ENCODE data around the gene STXBP2. TPM values are rescaled to one million over a fixed set of nuclear protein-coding genes. Genes with fewer than 3 reads are reported as not detected.

The STXBP2 gene
- total and polyA plus RNA-seq, 5 donors from 2014 or later = 57.5 to 253 (median 95.7) TPM

DNA sequence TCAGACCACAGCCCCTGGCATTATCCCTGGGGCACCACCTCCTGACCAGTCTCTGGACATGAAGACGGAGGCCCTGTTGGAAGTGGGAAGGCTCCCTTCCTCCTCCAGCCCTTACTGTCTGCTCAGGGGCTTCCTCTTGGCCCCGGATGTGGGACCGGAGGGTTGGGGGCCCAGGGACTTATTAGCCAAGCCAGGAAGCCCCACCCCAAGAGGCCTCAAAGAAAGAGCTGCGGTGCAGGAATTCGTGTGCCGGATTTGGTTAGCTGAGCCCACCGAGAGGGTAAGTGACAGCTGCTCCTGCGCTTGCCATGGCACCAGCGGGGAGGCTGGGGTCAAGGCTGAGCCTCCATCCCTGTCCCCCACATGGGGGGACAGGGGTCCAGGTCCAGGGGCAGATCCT is 31.9 kb downstream of the STXBP2 start, which contains the start of gene RETN:
TSS of gene RETN (plus strand) at position 208 of the 400 bp plus-strand sequence. CDS start 278 bp downstream, outside the sequence.
- Mint-ChIP-seq H3K4me3 (peak within 1 kb of the TSS in 1 of 4 donors; percentile 15), H3K36me3 (no peaks in the 10 kb centered on the region), H3K4me1 (peaks cover 0 to 7% (median 4%) of the 10 kb centered on the region in 4 donors), H3K9me3 (no peaks in the 10 kb centered on the region), H3K27ac (no peak within 1 kb of the TSS), H3K27me3 (peaks cover 48% of the 10 kb centered on the region)
- no peak within 1 kb of the TSS for H3K4me3 ChIP-seq (ENCODE audit: low read depth, low read length)
- H3K4me1 ChIP-seq (ENCODE audit: control insufficient read depth, insufficient read depth, low read length, poor library complexity, severe bottlenecking) = peaks cover 3% of the 10 kb centered on the region
- H3K27ac ChIP-seq (ENCODE audit: insufficient read depth, low read length, poor library complexity, severe bottlenecking) = no peak within 1 kb of the TSS
- no peak for ATAC-seq (ENCODE audit: low read depth in 2 of 2)
- no peaks in the 10 kb centered on the region for H3K27me3 ChIP-seq (ENCODE audit: control insufficient read depth, insufficient read depth, low read length)
- H3K9me3 ChIP-seq (ENCODE audit: control insufficient read depth in 2 of 2, low read length in 2 of 2) = no peaks in the 10 kb centered on the region
- DNase-seq = no peak
- no peaks in the 10 kb centered on the region for H3K36me3 ChIP-seq (ENCODE audit: control insufficient read depth, insufficient read depth, low read length)

DNA sequence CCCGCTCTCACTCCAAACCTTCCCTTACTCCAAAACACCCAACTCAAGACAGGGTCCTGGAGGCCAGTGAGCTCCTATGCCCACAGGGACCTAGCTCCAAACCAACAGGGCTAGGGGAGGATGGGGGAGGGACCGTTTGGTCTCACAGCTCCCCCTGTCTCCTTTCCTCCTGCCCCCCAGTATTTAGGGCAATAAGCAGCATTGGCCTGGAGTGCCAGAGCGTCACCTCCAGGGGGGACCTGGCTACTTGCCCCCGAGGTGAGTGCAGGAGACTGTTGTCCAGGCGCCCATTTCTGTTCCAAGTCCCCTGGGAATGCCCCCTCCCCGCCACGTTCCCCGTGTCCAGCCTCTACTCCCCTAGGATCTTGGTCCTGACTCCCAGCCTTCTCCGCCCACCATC is 32.7 kb downstream of the STXBP2 start:
- Mint-ChIP-seq H3K4me1 (peaks cover 2 to 11% (median 5%) of the 10 kb centered on the region in 4 donors), H3K36me3 (no peaks in the 10 kb centered on the region), H3K9me3 (no peaks in the 10 kb centered on the region), H3K4me3 (peak overlapping the region in 1 of 4 donors; percentile 15), H3K27me3 (peaks cover 54% of the 10 kb centered on the region), H3K27ac (no peak overlapping the region)
- peaks cover 3% of the 10 kb centered on the region for H3K4me1 ChIP-seq (ENCODE audit: control insufficient read depth, insufficient read depth, low read length, poor library complexity, severe bottlenecking)
- no peak overlapping the region for H3K4me3 ChIP-seq (ENCODE audit: low read depth, low read length)
- no peaks in the 10 kb centered on the region for H3K27me3 ChIP-seq (ENCODE audit: control insufficient read depth, insufficient read depth, low read length)
- ATAC-seq (ENCODE audit: low read depth in 2 of 2) = no peak
- no peaks in the 10 kb centered on the region for H3K9me3 ChIP-seq (ENCODE audit: control insufficient read depth in 2 of 2, low read length in 2 of 2)
- H3K36me3 ChIP-seq (ENCODE audit: control insufficient read depth, insufficient read depth, low read length) = no peaks in the 10 kb centered on the region
- no peak overlapping the region for H3K27ac ChIP-seq (ENCODE audit: insufficient read depth, low read length, poor library complexity, severe bottlenecking)
- DNase-seq = no peak

DNA sequence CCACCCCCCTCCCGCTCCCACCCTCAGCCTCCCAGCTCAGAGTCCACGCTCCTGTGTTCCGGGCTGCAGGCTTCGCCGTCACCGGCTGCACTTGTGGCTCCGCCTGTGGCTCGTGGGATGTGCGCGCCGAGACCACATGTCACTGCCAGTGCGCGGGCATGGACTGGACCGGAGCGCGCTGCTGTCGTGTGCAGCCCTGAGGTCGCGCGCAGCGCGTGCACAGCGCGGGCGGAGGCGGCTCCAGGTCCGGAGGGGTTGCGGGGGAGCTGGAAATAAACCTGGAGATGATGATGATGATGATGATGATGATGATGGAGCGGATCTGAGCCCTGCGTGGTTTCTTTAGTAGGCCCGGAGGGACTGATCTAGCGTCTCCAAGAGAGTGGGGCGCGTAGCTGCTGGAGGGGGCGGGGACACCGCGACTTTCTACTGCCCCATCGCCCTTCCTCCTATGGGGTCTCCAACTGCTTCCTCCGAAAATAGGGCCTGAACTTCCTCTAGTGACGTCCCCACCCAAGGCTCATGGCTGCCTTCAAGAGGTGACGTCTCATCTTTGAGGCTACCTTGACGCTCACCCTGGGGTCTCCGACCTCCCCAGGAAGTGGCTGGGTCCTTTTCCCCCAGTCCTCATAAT is 33.4 kb downstream of the STXBP2 start:
- H3K4me3 ChIP-seq (ENCODE audit: low read depth, low read length) = no peak overlapping the region
- Mint-ChIP-seq H3K4me3 (peak overlapping the region in 2 of 4 donors; percentile 50 to 62), H3K9me3 (no peaks in the 10 kb centered on the region), H3K27ac (no peak overlapping the region), H3K27me3 (peaks cover 49% of the 10 kb centered on the region), H3K4me1 (peaks cover 2 to 11% (median 6%) of the 10 kb centered on the region in 4 donors), H3K36me3 (no peaks in the 10 kb centered on the region)
- DNase-seq (peak in 1 of 3 donors; percentile 39), ATAC-seq (ENCODE audit: low read depth in 2 of 2) (peak in 1 of 2 donors; percentile 28)
- no peaks in the 10 kb centered on the region for H3K9me3 ChIP-seq (ENCODE audit: control insufficient read depth in 2 of 2, low read length in 2 of 2)
- no peaks in the 10 kb centered on the region for H3K36me3 ChIP-seq (ENCODE audit: control insufficient read depth, insufficient read depth, low read length)
- no peak overlapping the region for H3K27ac ChIP-seq (ENCODE audit: insufficient read depth, low read length, poor library complexity, severe bottlenecking)
- H3K4me1 ChIP-seq (ENCODE audit: control insufficient read depth, insufficient read depth, low read length, poor library complexity, severe bottlenecking) = peaks cover 3% of the 10 kb centered on the region
- H3K27me3 ChIP-seq (ENCODE audit: control insufficient read depth, insufficient read depth, low read length) = no peaks in the 10 kb centered on the region

DNA sequence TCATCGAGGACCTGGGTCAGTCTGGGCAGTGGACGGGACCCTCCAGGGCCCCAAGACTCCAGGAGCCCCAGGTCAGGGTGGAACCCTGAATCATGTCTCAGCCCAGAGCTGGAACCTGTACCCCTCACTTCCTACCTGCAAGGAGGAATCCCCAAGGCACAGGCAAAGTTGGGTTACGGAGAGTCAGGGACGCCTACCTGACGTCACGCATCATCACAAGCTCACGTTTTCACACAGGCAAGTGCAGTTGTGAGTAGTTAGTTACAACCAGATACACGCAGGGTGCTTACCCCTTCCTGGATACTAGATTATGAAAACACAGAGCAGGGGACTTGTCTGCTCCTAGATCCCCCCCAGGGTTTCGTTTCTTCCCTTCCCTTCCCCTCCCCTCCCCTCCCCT is 33.9 kb downstream of the STXBP2 start:
- H3K36me3 Mint-ChIP-seq = no peaks in the 10 kb centered on the region
- no peaks in the 10 kb centered on the region for H3K9me3 ChIP-seq (ENCODE audit: control insufficient read depth in 2 of 2, low read length in 2 of 2)
- H3K4me3 Mint-ChIP-seq = peak overlapping the region in 1 of 4 donors; percentile 62
- H3K4me3 ChIP-seq (ENCODE audit: low read depth, low read length) = no peak overlapping the region
- no peaks in the 10 kb centered on the region for H3K36me3 ChIP-seq (ENCODE audit: control insufficient read depth, insufficient read depth, low read length)
- peaks cover 44% of the 10 kb centered on the region for H3K27me3 Mint-ChIP-seq
- H3K27me3 ChIP-seq (ENCODE audit: control insufficient read depth, insufficient read depth, low read length) = peaks cover under 1% of the 10 kb centered on the region
- no peak for DNase-seq
- no peak overlapping the region for H3K27ac ChIP-seq (ENCODE audit: insufficient read depth, low read length, poor library complexity, severe bottlenecking)
- H3K27ac Mint-ChIP-seq = no peak overlapping the region
- H3K4me1 Mint-ChIP-seq = peaks cover 2 to 11% (median 6%) of the 10 kb centered on the region in 4 donors
- H3K9me3 Mint-ChIP-seq = peaks cover 0 to under 1% (median 0%) of the 10 kb centered on the region in 7 donors
- H3K4me1 ChIP-seq (ENCODE audit: control insufficient read depth, insufficient read depth, low read length, poor library complexity, severe bottlenecking) = peaks cover 3% of the 10 kb centered on the region
- no peak for ATAC-seq (ENCODE audit: low read depth in 2 of 2)

- H3K27me3 ChIP-seq (ENCODE audit: control insufficient read depth, insufficient read depth, low read length) = peaks cover 2% of the 10 kb centered on the region
- DNase-seq (no peak), ATAC-seq (ENCODE audit: low read depth in 2 of 2) (no peak)
- H3K9me3 ChIP-seq (ENCODE audit: control insufficient read depth in 2 of 2, low read length in 2 of 2) = no peaks in the 10 kb centered on the region
- no peak overlapping the region for H3K27ac ChIP-seq (ENCODE audit: insufficient read depth, low read length, poor library complexity, severe bottlenecking)
- H3K36me3 Mint-ChIP-seq = no peaks in the 10 kb centered on the region
- H3K27ac Mint-ChIP-seq = no peak overlapping the region
- H3K4me3 ChIP-seq (ENCODE audit: low read depth, low read length) = no peak overlapping the region
- H3K4me3 Mint-ChIP-seq = no peak overlapping the region
- peaks cover 12% of the 10 kb centered on the region for H3K4me1 ChIP-seq (ENCODE audit: control insufficient read depth, insufficient read depth, low read length, poor library complexity, severe bottlenecking)
- peaks cover 5 to 24% (median 10%) of the 10 kb centered on the region in 4 donors for H3K4me1 Mint-ChIP-seq
- H3K27me3 Mint-ChIP-seq = peaks cover 54% of the 10 kb centered on the region
- H3K9me3 Mint-ChIP-seq = peaks cover 0 to 1% (median 0%) of the 10 kb centered on the region in 7 donors
- no peaks in the 10 kb centered on the region for H3K36me3 ChIP-seq (ENCODE audit: control insufficient read depth, insufficient read depth, low read length)
Observed at GRCh38 chr19:7672522-7672921, 35.6 kb downstream of the STXBP2 start.

DNA sequence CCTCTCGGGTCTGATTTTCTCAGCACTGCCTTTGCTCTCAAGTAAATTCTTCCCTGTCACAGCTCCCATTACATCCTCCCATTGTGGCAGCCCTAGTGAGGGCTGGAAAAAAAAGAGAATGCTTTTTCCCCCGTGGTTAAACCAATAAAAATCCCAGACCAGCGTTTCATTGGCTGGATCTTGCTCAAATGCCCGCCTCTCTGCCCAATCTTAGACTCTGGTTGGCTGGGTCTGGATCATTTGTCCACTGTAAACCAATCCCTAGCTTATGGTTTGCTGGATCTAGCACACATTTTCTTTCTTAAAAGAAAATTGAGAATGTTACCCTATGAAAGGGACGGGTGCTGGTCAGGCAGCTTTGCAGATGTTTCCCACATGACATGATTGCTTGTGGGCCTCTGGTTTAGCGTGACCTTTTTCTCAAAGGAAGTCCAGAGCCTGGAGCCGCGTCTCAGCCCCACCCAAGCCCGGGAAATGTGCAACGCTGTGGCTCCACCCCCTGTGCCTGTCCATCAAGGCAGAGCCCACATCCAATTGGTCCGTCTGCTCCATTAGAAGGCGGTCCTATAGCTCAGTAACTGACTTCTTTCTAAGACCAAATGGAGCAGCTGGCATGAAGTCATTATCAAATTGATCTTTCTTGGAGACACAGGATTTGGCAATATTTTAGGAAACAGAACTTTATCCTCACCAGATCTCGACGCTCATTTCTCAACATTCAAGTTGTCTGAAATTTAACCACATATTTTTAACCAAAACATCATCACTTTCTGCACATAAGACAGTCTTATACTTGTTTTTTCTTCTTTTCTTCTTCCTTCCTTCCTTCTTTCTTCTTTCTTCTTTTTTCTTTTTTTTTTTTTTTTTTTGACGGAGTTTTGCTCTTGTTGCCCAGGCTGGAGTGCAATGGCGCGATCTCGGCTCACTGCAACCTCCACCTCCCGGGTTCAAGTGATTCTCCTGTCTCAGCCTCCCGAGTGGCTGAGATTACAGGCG is 37.4 kb downstream of the STXBP2 start:
- Mint-ChIP-seq H3K9me3 (peaks cover 0 to 1% (median 0%) of the 10 kb centered on the region in 7 donors), H3K4me3 (peak overlapping the region in 1 of 4 donors; percentile 61), H3K4me1 (peaks cover 8 to 35% (median 13%) of the 10 kb centered on the region in 4 donors), H3K27me3 (peaks cover 59% of the 10 kb centered on the region), H3K36me3 (no peaks in the 10 kb centered on the region), H3K27ac (no peak overlapping the region)
- Histone ChIP-seq H3K4me3 (ENCODE audit: low read depth, low read length) (no peak overlapping the region), H3K4me1 (ENCODE audit: control insufficient read depth, insufficient read depth, low read length, poor library complexity, severe bottlenecking) (peaks cover 18% of the 10 kb centered on the region), H3K9me3 (ENCODE audit: control insufficient read depth in 2 of 2, low read length in 2 of 2) (no peaks in the 10 kb centered on the region), H3K27ac (ENCODE audit: insufficient read depth, low read length, poor library complexity, severe bottlenecking) (no peak overlapping the region), H3K27me3 (ENCODE audit: control insufficient read depth, insufficient read depth, low read length) (peaks cover 2% of the 10 kb centered on the region), H3K36me3 (ENCODE audit: control insufficient read depth, insufficient read depth, low read length) (no peaks in the 10 kb centered on the region)
- DNase-seq = peak in 1 of 3 donors; percentile 70
- peak in 1 of 2 donors; percentile 38 for ATAC-seq (ENCODE audit: low read depth in 2 of 2)

DNA sequence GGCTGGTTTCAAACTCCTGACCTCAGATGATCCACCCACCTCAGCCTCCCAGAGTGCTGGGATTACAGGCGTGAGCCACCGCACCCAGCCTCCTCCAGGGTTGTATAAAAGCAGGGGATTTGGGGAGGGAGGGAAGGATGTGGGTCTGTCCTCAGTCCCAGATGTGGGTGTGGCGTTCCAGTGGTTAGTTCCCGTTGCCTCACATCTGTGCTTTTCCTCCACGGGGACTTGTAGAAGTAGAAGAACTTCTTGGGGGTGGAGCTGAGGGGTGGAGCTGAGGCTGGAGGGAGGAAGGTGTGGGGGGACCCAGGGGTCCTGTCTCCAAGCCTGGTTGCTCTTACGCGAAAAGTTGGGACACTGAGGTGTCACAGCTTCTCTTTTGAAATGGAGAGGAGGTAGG is 39.5 kb downstream of the STXBP2 start:
- no peak overlapping the region for H3K4me3 ChIP-seq (ENCODE audit: low read depth, low read length)
- Mint-ChIP-seq H3K27me3 (peaks cover 49% of the 10 kb centered on the region), H3K4me3 (peak overlapping the region in 1 of 4 donors; percentile 52)

More for the DNA sequence above, 39.5 kb downstream of the STXBP2 start:
- H3K9me3 Mint-ChIP-seq = peaks cover 0 to 1% (median 0%) of the 10 kb centered on the region in 7 donors
- Histone ChIP-seq H3K36me3 (ENCODE audit: control insufficient read depth, insufficient read depth, low read length) (no peaks in the 10 kb centered on the region), H3K27ac (ENCODE audit: insufficient read depth, low read length, poor library complexity, severe bottlenecking) (no peak overlapping the region), H3K27me3 (ENCODE audit: control insufficient read depth, insufficient read depth, low read length) (peaks cover 2% of the 10 kb centered on the region), H3K4me1 (ENCODE audit: control insufficient read depth, insufficient read depth, low read length, poor library complexity, severe bottlenecking) (peaks cover 30% of the 10 kb centered on the region), H3K9me3 (ENCODE audit: control insufficient read depth in 2 of 2, low read length in 2 of 2) (no peaks in the 10 kb centered on the region)
- ATAC-seq (ENCODE audit: low read depth in 2 of 2) (no peak), DNase-seq (no peak)
- H3K27ac Mint-ChIP-seq = no peak overlapping the region
- no peaks in the 10 kb centered on the region for H3K36me3 Mint-ChIP-seq
- peaks cover 9 to 40% (median 16%) of the 10 kb centered on the region in 4 donors for H3K4me1 Mint-ChIP-seq
